ENCODE data around the gene FHIT.

The FHIT gene

GRCh38 chr3:60339304-60339703 is 911.9 kb downstream of the FHIT start:
- H4K20me1 ChIP-seq (ENCODE audit: low read depth, low read length) = no peaks in the 10 kb centered on the region
- no peaks in the 10 kb centered on the region for H3K79me2 ChIP-seq (ENCODE audit: insufficient read depth, low read length)
- no peak overlapping the region for H3K9ac ChIP-seq (ENCODE audit: low read length)
- H3K4me2 ChIP-seq (ENCODE audit: low read depth, low read length, poor library complexity, severe bottlenecking) = no peak overlapping the region
- H3K27me3 ChIP-seq (ENCODE audit: low read length) = no peaks in the 10 kb centered on the region
- TF ChIP-seq, protein P1, sequence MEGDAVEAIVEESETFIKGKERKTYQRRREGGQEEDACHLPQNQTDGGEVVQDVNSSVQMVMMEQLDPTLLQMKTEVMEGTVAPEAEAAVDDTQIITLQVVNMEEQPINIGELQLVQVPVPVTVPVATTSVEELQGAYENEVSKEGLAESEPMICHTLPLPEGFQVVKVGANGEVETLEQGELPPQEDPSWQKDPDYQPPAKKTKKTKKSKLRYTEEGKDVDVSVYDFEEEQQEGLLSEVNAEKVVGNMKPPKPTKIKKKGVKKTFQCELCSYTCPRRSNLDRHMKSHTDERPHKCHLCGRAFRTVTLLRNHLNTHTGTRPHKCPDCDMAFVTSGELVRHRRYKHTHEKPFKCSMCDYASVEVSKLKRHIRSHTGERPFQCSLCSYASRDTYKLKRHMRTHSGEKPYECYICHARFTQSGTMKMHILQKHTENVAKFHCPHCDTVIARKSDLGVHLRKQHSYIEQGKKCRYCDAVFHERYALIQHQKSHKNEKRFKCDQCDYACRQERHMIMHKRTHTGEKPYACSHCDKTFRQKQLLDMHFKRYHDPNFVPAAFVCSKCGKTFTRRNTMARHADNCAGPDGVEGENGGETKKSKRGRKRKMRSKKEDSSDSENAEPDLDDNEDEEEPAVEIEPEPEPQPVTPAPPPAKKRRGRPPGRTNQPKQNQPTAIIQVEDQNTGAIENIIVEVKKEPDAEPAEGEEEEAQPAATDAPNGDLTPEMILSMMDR (IDR thresholded peaks at IDR 0.05; ENCODE audit: insufficient read depth, low read length, poor library complexity, severe bottlenecking) = no peak
- TF ChIP-seq EZH2phosphoT487 (conservative IDR thresholded peaks at IDR 0.05; ENCODE audit: low read length) = no peak
- H2AFZ ChIP-seq (ENCODE audit: low read depth, low read length, severe bottlenecking) = no peak overlapping the region
- H3K9me3 ChIP-seq (ENCODE audit: insufficient read depth, low read length) = no peaks in the 10 kb centered on the region
- H3K36me3 ChIP-seq (ENCODE audit: low read length) = no peaks in the 10 kb centered on the region
- no peaks in the 10 kb centered on the region for H3F3A ChIP-seq (ENCODE audit: insufficient read depth)
- no peak overlapping the region for H3K27ac ChIP-seq (ENCODE audit: low read depth, low read length)
- H3K4me3 ChIP-seq (ENCODE audit: insufficient read depth, low read length, poor library complexity, severe bottlenecking) = no peak overlapping the region
- H3K9me2 ChIP-seq (replicated peaks; ENCODE audit: insufficient read depth, low read length) = no peaks in the 10 kb centered on the region

DNA sequence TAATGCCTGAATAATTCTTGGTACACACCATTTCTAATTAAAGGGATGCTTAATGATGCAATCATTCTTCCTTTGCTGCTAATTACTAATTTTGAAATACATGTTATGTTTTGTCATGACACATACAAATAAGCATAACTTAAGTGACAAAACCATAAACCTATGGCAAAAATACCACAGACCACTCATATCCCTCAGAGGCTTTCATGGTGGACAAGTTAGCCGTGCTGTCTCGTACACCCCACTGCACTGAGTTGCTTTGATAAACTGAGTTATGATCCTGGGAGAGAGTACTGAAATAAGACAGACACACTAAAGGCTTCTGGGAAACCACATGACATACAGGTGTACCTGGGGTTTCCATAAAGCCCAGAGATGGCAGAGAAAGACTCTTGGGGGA is 913.8 kb downstream of the FHIT start:
- Histone ChIP-seq H3F3A (ENCODE audit: insufficient read depth) (no peaks in the 10 kb centered on the region), H3K36me3 (ENCODE audit: low read length) (no peaks in the 10 kb centered on the region), H3K4me3 (ENCODE audit: insufficient read depth, low read length, poor library complexity, severe bottlenecking) (no peak overlapping the region), H3K27me3 (ENCODE audit: low read length) (no peaks in the 10 kb centered on the region), H3K9me3 (ENCODE audit: insufficient read depth, low read length) (no peaks in the 10 kb centered on the region), H3K27ac (ENCODE audit: low read depth, low read length) (no peak overlapping the region), H2AFZ (ENCODE audit: low read depth, low read length, severe bottlenecking) (no peak overlapping the region), H3K9ac (ENCODE audit: low read length) (no peak overlapping the region), H4K20me1 (ENCODE audit: low read depth, low read length) (no peaks in the 10 kb centered on the region), H3K9me2 (replicated peaks; ENCODE audit: insufficient read depth, low read length) (no peaks in the 10 kb centered on the region), H3K4me2 (ENCODE audit: low read depth, low read length, poor library complexity, severe bottlenecking) (no peak overlapping the region), H3K79me2 (ENCODE audit: insufficient read depth, low read length) (no peaks in the 10 kb centered on the region)
- TF ChIP-seq, protein P1 (IDR thresholded peaks at IDR 0.05; ENCODE audit: insufficient read depth, low read length, poor library complexity, severe bottlenecking) = no peak
- TF ChIP-seq EZH2phosphoT487 (conservative IDR thresholded peaks at IDR 0.05; ENCODE audit: low read length) = no peak

DNA sequence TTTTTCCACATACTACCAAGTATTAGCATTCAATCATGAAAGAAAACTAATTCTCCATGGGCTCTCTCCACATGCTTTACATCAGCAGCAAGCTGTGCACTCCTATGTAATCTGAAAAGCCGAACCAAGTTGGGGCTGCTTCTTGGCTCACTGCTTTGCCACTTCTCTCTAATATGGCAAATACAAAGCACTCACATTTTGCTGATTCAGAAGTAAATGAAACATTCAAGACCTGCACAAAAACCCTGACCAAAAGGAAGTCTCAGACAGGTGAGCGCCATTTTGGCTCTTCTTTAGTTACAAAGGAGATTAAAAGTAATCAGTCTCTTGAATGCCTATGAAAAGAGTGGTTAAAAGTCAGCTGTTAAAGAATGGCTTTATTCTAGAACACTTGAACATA is 915.2 kb downstream of the FHIT start:
- Histone ChIP-seq H3K9ac (ENCODE audit: low read length) (no peak overlapping the region), H3K79me2 (ENCODE audit: insufficient read depth, low read length) (no peaks in the 10 kb centered on the region), H4K20me1 (ENCODE audit: low read depth, low read length) (no peaks in the 10 kb centered on the region), H3K27ac (ENCODE audit: low read depth, low read length) (no peak overlapping the region), H3F3A (ENCODE audit: insufficient read depth) (no peaks in the 10 kb centered on the region), H3K9me3 (ENCODE audit: insufficient read depth, low read length) (no peaks in the 10 kb centered on the region), H3K9me2 (replicated peaks; ENCODE audit: insufficient read depth, low read length) (no peaks in the 10 kb centered on the region), H3K36me3 (ENCODE audit: low read length) (no peaks in the 10 kb centered on the region), H3K27me3 (ENCODE audit: low read length) (no peaks in the 10 kb centered on the region), H2AFZ (ENCODE audit: low read depth, low read length, severe bottlenecking) (no peak overlapping the region), H3K4me3 (ENCODE audit: insufficient read depth, low read length, poor library complexity, severe bottlenecking) (no peak overlapping the region), H3K4me2 (ENCODE audit: low read depth, low read length, poor library complexity, severe bottlenecking) (no peak overlapping the region)
- TF ChIP-seq, protein P1 (IDR thresholded peaks at IDR 0.05; ENCODE audit: insufficient read depth, low read length, poor library complexity, severe bottlenecking) = no peak
- TF ChIP-seq EZH2phosphoT487 (conservative IDR thresholded peaks at IDR 0.05; ENCODE audit: low read length) = no peak
